Activated CD4-positive, alpha-beta T cell treated with anti-CD3 and anti-CD28 coated beads, Interleukin-2, amount 10 ng/mL, durations not matched to agents 7 days and 5 days (primary cell): ENCODE measurements around the gene FAM185A. TPM values are rescaled to one million over a fixed set of nuclear protein-coding genes. Genes with fewer than 3 reads are reported as not detected.

ENCODE experiments used
- CTCF ChIA-PET: fragments of 350-600 bp; sonication (Branson Sonifier 250); formaldehyde crosslinking; loops from one replicate; lab custom pipeline; 2021; ENCODE audit warnings: antibody characterized with exemption; lab: Charles Lee
- POLR2A ChIA-PET: fragments of 350-600 bp; sonication (Branson Sonifier 250); formaldehyde crosslinking; loops from one replicate; lab custom pipeline; 2021; ENCODE audit warnings: antibody characterized with exemption; lab: Charles Lee
- DNase-seq: peaks from one replicate; pipeline ENCODE4 v3.0.0-alpha.2; 2020
- H3K27ac Mint-ChIP-seq: one replicate; pipeline ENCODE4 v1.8.0; 2021; ENCODE audit warnings: mild to moderate bottlenecking, moderate library complexity, mixed read lengths
- H3K27me3 Mint-ChIP-seq: one replicate; pipeline ENCODE4 v1.8.0; 2021; ENCODE audit warnings: mixed read lengths
- H3K36me3 Mint-ChIP-seq: one replicate; pipeline ENCODE4 v1.8.0; 2021; ENCODE audit warnings: low read depth, mixed read lengths
- H3K4me1 Mint-ChIP-seq: one replicate; pipeline ENCODE4 v1.8.0; 2021; ENCODE audit warnings: mixed read lengths
- H3K4me3 Mint-ChIP-seq: one replicate; pipeline ENCODE4 v1.8.0; 2021; ENCODE audit warnings: mild to moderate bottlenecking, moderate library complexity, mixed read lengths
- H3K9me3 Mint-ChIP-seq: one replicate; pipeline ENCODE4 v1.8.0; 2021; ENCODE audit warnings: mixed read lengths
- total RNA-seq, 2 experiments: library from RNA; stranded (reverse); gene quantifications; one replicate each; pipeline ENCODE4 v1.2.3, GENCODE V29; 2021

FAM185A gene
- total RNA-seq, 2 experiments from 2014 or later: 8.3 to 8.4 TPM

DNA sequence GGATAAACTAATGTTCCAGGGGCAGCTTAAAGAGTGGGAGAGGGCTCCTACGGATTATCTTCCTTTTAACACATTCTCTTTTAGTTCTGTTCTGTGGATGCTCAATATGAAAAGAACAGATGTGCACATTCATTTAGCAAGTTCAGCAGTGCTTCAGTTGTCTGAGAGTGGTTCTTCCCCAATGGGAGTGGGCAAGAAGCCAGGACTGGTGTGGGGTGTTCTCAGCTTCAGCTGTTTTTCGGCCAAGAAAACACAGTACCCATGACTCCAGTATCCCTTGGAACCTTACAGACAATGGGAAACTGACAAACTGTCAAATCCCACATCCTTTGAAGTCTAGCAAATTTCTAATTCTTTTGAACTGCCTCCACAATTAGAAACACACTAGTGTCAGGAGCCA lies 92.5 kb downstream of the FAM185A start:
- Mint-ChIP-seq H3K4me3 (no peak overlapping the region), H3K36me3 (peaks cover 3% of the 10 kb centered on the region), H3K27ac (no peak overlapping the region), H3K9me3 (no peaks in the 10 kb centered on the region), H3K4me1 (peaks cover 2% of the 10 kb centered on the region), H3K27me3 (peaks cover 14% of the 10 kb centered on the region)
- POLR2A ChIA-PET: no interaction called here
- no peak for DNase-seq
- CTCF ChIA-PET: interaction anchor here (0.7 kb wide), 1 partner anchor 221 kb away, joined by 3 read pairs; no protein-coding TSS in a partner anchor

DNA sequence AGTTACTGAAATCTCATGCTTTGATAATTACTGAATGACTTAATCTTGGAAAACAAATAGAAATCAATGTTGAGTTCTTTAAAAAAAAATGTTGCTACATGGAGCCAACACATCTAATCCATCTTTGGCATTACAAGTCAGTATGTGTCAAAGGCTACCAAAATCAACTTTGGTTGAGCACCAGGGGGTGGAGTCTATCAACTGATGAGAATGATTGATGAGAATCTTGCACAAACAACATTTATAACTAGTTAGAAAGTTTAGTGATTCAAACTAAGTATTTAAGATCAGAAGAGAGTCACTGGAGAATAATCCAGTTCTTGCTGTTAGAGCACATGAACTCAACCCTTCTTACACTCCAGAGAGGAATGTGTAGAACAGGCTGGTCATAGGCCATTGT lies 93.5 kb downstream of the FAM185A start:
- Mint-ChIP-seq H3K4me1 (peaks cover 2% of the 10 kb centered on the region), H3K4me3 (no peak overlapping the region), H3K27me3 (peaks cover 12% of the 10 kb centered on the region), H3K36me3 (peaks cover 2% of the 10 kb centered on the region), H3K27ac (no peak overlapping the region), H3K9me3 (no peaks in the 10 kb centered on the region)
- DNase-seq: no peak
- ChIA-PET POLR2A (no interaction called here), CTCF (no interaction called here)

DNA sequence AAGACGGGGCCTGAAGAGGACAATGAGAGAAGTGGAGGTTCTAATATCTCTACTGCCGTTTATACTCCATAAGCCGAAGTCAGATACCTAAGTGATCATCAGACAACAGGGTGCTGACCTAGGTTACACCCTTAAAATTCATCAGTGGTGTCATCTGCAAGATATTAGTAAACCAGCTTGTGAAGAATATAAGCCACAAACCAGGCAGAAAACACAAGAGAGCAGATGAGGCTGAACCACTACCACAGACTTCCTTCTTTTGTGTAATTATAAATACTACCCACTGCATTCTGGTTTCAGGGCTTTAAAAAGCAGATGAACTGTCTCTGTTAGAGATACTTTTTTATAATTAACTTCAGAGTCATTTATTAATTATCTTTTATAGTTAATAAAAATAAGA lies 95.1 kb downstream of the FAM185A start:
- H3K9me3 Mint-ChIP-seq: no peaks in the 10 kb centered on the region
- peaks cover 12% of the 10 kb centered on the region for H3K27me3 Mint-ChIP-seq
- POLR2A ChIA-PET: no interaction called here
- H3K4me3 Mint-ChIP-seq: no peak overlapping the region
- DNase-seq: no peak
- CTCF ChIA-PET: interaction anchor here (1.0 kb wide), 1 partner anchor 46 kb away, joined by 3 read pairs; no protein-coding TSS in a partner anchor
- H3K27ac Mint-ChIP-seq: no peak overlapping the region
- H3K4me1 Mint-ChIP-seq: peaks cover 2% of the 10 kb centered on the region
- H3K36me3 Mint-ChIP-seq: peaks cover 2% of the 10 kb centered on the region

DNA sequence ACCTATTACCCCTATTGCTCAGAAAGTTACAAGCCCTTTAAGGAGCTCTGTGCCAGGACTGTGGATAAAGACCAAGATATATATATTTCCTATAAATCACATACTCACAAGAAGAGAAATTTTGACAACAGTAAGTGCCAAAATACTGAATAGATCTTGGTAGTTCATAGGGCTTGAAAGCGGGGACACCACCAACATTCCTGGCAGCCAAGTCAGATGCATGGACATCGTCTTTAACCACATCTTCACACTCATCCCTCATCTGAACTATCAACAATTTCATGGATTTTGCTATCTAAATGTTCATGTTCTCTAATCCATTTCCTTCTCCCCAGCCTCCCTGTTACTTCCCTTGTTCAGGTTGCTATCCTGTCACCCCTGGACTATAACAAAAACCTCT lies 96.5 kb downstream of the FAM185A start:
- CTCF ChIA-PET: interaction anchor here (1.1 kb wide), 1 partner anchor 26 kb away, joined by 3 read pairs; no protein-coding TSS in a partner anchor
- POLR2A ChIA-PET: no interaction called here
- Mint-ChIP-seq H3K4me1 (peaks cover 2% of the 10 kb centered on the region), H3K9me3 (no peaks in the 10 kb centered on the region), H3K27ac (no peak overlapping the region), H3K36me3 (peaks cover 2% of the 10 kb centered on the region), H3K4me3 (no peak overlapping the region), H3K27me3 (peaks cover 12% of the 10 kb centered on the region)
- DNase-seq: no peak

DNA sequence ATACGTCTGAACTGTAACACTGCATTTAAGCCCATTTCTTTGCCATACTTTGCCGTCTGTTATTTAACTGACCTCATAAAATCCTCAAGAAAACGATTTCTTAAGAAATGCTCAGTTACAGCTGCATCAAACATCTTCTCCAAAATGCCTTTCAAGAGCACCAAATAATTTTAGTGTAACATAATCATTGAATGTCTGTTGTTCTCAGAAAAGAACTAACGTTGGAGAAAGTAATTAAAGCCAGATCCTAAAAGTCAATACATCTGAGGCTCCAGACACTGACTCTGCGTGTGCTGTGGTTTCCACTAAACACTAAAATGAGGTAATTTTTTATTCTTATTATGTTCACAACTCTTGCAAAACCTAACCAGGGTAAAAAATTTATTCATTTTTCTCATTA lies 100.3 kb downstream of the FAM185A start:
- CTCF ChIA-PET: no interaction called here
- Mint-ChIP-seq H3K4me3 (no peak overlapping the region), H3K27me3 (peaks cover 12% of the 10 kb centered on the region), H3K36me3 (no peaks in the 10 kb centered on the region), H3K4me1 (peaks cover 2% of the 10 kb centered on the region), H3K9me3 (no peaks in the 10 kb centered on the region), H3K27ac (no peak overlapping the region)
- POLR2A ChIA-PET: no interaction called here
- no peak for DNase-seq

DNA sequence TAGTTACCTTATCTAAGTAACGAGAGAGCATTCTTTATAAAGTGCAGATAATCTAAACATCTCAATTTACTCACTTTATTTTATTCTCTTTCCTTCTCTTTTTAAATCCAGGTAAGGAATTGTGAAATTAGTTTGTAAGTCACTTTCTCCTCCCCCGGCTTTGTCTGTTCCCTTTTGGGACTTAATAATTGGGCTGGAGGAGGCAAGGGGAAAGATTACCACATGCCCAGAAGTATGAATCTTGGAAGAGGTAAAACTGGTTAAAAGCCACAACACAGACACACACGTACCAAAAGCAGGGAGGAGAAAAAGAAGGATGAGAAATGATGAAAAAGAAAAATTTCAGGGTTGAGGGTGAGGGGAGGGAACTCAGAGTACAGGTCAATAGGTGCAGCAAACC lies 100.7 kb downstream of the FAM185A start:
- no peak overlapping the region for H3K27ac Mint-ChIP-seq
- no peaks in the 10 kb centered on the region for H3K4me1 Mint-ChIP-seq
- no peak for DNase-seq
- no peaks in the 10 kb centered on the region for H3K36me3 Mint-ChIP-seq
- H3K4me3 Mint-ChIP-seq: no peak overlapping the region
- peaks cover 7% of the 10 kb centered on the region for H3K27me3 Mint-ChIP-seq
- no peaks in the 10 kb centered on the region for H3K9me3 Mint-ChIP-seq
- ChIA-PET CTCF (no interaction called here), POLR2A (no interaction called here)

DNA sequence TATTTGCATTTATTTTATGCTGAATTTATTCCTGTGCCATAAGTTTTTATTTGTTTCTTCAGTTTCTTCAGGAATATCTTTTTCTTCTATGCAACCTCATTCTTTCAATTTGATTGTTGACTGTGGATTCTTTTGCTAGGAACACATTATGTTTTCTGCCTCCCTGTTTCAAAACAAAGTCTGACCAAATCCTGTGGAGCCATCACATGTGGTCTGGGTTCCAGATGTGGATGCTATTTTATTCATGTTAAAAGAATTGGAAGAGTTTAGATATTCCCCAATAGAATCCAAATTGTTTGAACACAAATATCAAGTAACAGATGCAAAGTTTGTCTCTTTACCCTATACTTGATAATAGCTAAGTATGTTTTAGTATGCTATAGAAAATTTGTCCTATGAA lies 107.2 kb downstream of the FAM185A start:
- Mint-ChIP-seq H3K4me1 (no peaks in the 10 kb centered on the region), H3K27ac (no peak overlapping the region), H3K4me3 (no peak overlapping the region), H3K9me3 (no peaks in the 10 kb centered on the region), H3K27me3 (peaks cover 8% of the 10 kb centered on the region), H3K36me3 (no peaks in the 10 kb centered on the region)
- DNase-seq: no peak
- ChIA-PET CTCF (no interaction called here), POLR2A (no interaction called here)

Other genes with a start within 250 kb of the FAM185A start
- gene RASA4B, start 231.2 kb upstream of the FAM185A start, total RNA-seq: 10 to 100 TPM; 23.2 to 26.9 TPM
- gene UPK3BL2, start 205.3 kb upstream of the FAM185A start, total RNA-seq: 10 to 100 TPM; 44.9 to 52.4 TPM
- gene SPDYE2, start 197.8 kb upstream of the FAM185A start, total RNA-seq: under 1 TPM in 1 of 2 experiments, not detected in 1; 0.15 TPM
- gene POLR2J3, start 176.4 kb upstream of the FAM185A start, total RNA-seq: 10 to 100 TPM; 53.2 to 53.8 TPM
- gene RASA4, start 132.2 kb upstream of the FAM185A start, total RNA-seq: 10 to 100 TPM; 19.7 to 21.1 TPM
- 1 to 10 TPM in 1 of 2 experiments, not detected in 1; 9.4 TPM for gene UPK3BL1, start 106.2 kb upstream of the FAM185A start, total RNA-seq
- not detected for gene SPDYE2B, start 98.7 kb upstream of the FAM185A start, total RNA-seq
- gene POLR2J2, start 77.3 kb upstream of the FAM185A start, total RNA-seq: 10 to 100 TPM; 36.6 to 37.4 TPM
- under 1 TPM; 0.30 to 0.58 TPM for gene LRRC17, start 164.0 kb downstream of the FAM185A start, total RNA-seq